ENCODE data around the gene SRM.
A peak's percentile ranks its signal among the peaks of the same experiment; 100 is the strongest.
"Not testable (repeated sequence)": the region's sequence is repeated elsewhere in the genome, so short reads cannot be mapped to it uniquely, and the experiment has no call there.

Gene SRM

DNA sequence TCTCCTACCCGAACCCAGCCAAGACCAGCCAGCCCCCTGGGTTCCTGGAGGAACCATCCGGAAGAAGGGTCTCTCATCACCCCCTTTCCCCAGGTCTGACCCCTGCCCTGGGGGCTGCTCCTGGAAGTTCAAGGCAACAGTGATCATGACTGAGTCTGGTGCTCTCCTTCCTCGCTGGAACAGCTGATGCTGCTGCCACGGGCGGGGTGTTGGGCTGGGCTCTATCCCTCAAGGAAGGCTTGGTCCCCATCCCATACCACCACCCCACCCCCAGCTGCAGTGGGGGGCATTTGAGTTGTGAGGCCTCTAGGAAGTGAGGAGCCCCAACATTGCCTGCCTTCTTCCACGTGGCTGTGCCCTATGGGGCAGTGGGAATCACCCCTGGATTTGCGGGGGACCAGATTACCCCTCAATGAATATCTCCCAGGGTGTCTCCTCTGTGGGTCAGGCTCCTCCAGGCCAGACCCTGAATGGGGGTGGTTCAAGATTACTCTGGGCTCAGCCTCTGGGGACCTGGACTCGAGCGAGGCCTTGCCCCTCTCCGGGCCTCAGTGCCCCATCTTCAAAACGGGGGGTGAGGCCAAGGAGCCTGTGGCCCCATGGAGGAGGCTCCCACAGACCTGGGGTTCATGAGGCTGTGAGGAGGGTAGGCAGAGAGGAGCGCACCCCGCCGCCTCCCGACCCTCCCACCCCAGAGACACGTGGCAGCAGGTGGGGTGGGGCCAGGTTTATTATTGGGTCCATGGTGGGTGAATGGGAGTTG is 15.6 kb downstream of the SRM start:
- DNase-seq, result no peak

DNA sequence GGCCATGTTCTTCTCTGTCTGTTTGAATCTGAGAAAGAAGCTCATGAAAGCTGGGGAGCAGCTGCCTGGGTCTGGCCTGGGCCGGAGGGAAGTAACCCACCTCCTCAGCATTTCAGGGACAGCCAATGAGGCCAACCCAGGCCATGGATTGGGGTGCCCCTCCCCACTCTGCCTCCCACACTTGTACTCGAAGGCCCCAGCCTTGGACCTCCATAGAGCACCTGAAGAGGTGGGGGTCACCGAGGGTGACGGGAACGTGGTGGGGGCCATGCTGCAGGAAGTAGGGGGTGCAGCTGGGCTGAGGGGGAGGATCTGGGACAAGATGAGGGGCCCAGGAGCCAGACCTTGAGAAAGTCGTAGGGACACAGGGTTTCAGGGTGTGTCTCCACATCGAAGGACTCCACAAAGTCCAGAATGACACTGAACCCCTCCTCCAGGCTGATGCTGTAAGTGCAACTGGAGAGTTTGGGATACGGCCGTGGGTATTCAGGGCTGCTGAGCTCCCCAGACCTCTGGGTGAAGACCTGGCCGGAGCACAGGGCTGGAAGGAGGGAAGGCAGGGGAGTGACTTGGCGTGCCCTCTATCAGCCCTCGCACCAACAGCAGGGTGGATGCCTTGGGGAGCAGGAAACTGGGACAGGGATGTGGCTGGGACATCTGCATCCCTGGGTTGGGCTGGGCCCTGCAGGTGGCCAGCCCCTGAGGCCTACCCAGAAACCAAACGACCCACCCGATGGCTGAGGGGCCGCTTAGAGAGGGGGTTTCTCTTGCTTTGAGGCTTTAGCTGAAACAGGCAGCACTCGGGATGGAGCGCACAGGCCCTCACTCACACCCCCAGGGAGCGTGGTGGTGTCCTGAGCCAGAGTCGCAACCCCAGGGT is 16.6 kb downstream of the SRM start:
- no peak for DNase-seq

DNA sequence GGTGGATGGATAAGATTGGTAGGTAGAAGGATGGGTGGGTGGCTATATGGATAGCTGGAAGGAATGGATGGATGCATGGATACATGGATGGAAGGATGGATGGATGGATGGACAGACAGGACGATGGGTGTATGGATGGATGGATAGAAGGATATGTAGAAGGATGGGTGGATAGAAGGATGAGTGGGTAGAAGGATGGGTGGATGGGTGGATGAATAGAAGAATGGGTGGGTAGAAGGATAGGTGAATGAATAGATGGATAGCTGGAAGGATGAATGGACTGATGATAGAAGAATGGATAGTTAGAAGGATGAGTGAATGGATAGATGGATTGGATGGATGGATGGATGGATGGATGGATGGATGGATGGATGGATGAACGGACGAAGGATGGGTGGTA is 17.8 kb downstream of the SRM start:
- DNase-seq, result no peak

DNA sequence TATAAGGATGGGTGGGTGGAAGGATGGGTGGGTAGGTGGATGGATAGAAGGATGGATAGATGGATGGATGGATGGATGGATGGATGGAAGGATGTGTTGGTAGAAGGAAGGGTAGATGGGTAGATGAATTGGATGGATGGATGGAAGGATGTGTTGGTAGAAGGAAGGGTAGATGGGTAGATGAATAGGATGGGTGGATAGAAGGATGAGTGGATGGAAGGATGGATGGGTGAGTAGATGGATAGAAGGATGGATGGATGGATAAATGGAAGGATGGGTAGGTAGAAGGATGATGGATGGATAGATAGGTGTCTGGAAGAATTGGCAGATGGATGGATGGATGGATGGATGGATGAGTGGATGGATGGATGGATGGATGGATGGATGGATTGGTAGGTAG is 18.8 kb downstream of the SRM start:
- DNase-seq, result no peak

DNA sequence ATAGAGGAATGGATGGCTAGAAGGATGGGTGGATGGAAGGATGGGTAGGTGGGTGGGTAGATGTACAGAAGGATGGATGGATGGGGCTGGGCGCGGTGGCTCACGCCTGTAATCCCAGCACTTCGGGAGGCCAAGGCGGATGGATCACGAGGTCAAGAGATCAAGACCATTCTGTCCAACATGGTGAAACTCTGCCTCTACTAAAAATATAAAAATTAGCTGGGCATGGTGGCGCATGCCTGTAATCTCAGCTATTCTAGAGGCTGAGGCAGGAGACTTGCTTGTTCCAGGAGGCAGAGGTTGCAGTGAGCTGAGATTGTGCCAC is 19.8 kb downstream of the SRM start:
- not testable (repeated sequence) for DNase-seq

DNA sequence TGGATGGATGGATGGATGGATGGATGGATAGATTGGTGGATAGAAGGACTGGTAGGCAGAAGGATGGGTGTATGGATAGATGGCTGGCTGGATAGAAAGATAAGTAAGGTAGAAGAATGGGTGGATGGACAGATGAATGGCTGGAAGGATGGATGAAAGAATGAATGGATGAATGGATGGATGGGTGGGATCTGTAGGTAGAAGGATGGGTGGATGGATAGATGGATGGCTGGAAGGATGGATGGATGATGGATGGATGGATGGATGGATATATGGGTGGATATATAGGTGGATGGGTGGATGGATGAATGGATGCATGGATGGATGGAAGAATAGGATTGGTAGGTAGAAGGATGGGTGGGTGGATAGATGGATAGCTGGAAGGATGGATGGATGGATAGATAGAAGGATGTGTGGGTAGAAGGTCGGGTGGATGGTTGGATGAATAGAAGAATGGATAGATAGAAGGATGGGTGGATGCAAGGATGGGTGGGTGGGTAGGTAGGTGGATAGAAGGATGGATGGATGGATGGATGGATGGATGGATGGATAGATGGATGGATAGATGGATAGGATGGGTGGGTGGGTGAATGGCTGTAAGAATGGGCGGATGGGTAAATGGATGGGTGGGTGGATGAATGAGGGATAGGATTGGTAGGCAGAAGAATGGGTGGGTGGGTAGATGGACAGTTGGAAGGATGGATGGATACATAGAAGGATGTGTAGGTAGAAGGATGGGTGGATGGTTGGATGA is 20.3 kb downstream of the SRM start:
- DNase-seq, result no peak

DNA sequence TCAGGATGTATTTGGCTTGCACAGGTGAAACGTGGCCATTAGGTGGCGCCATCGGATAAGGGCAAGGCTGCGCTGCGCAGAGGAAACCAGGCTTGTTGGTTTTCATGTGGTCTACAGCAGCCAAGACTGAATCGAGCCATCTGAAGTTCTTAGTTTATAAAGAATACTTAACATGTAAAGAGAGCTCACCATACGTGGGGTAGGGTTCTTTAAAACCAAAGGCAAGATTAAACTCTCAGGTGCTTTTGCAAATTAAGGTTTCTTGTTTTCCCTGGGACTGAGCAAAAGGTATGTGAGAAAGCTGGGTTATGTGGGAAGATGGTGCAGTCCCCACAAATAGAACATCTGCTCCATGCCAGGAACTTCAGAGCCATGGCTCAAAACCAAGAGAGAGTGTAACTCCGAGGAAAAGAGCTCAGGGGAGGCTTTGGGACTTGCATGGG is 22.1 kb downstream of the SRM start:
- DNase-seq, result peak; percentile 73 to 90 (median 83)

DNA sequence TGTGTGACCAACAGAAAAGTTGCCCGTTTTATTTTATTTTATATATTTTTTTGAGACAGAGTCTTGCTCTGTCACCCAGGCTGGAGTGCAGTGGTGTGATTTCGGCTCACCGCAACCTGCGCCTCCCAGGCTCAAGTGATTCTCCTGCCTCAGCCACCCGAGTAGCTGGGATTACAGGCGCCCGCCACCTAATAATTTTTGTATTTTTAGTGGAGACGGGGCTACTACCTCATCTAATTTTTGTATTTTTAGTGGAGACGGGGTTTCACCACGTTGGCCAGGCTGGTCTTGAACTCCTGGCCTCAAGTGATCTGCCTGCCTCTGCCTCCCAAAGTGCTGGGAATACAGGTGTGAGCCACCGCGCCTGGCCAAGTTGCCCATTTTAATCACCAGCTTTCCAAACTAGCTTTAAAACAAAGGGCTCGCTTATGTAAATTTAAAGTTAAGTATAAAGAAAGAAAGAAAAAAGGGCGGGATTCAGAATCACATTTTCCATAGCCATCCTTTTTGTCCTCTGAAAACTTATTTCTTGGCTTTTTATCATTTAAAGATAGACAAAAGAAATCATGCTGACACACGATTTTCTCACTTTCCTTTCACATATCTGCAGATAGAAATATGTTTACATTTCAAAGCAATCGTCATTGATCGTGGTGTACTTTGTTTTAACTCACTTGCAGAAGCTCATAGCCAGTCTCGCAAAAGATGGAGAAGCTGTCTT is 22.6 kb downstream of the SRM start:
- not testable (repeated sequence) for DNase-seq

DNA sequence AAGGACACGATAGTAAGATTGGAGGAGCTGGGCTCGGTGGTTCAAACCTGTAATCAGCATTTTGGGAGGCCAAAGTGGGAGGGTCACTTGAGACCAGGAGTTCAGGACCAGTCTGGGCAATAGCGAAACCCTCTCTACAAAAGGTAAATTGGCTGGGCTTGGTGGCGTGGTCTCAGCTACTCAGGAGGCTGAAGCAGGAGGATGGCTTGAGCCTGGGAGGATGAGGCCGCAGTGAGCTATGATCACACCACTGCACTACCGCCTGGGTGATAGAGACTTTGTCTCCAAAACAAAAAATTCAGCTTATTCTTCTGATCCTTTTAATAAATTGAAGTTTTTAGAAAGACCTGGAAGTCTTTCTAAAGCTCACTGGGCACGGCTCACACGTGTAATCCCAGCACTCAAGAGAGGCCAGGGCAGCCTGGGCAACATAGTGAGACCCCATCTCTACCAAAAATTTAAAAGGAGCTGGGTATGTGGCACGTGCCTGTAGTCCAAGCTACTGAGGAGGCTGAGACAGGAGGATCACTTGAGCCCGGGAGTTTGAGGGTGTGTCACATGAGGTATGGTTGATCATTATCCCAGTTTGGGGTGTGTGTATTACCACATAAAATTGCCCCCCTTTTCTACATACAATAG is 28.1 kb downstream of the SRM start:
- no peak for DNase-seq

DNA sequence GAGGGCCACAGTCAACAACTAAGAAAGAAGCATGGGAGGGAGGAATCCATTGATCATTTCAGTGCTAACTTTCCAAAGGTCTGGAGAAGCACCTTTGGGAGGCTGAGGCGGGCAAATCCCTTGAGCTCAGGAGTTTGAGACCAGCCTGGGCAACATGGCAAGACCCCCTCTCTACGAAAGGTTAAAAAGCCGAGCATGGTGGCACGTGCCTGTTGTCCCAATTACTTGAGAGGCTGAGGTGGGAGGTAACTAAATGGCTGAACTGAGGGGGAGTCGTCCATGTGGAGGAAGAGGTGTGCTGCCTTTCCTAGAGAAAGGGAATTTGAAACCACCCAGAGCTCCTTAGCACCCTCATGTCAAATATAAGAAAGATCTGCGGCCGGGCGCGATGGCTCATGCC is 29.0 kb downstream of the SRM start:
- DNase-seq, result no peak

DNA sequence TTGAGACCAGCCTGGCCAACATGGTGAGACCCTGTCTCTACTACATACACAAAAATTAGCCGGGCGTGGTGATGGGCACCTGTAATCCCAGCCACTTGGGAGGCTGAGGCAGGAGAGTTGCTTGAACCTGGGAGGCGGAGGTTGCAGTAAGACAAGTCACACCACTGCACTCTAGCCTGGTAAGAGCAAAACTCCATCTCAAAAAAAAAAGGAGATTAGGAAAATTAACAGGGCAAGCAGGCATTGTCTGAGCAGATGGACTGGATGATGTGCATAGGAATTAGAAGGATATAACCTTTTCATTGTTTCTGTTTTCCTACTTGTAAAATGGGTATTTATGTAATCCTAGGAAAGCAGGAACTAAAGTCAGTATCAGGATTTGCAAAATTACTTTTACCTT is 31.8 kb downstream of the SRM start:
- no peak for DNase-seq

DNA sequence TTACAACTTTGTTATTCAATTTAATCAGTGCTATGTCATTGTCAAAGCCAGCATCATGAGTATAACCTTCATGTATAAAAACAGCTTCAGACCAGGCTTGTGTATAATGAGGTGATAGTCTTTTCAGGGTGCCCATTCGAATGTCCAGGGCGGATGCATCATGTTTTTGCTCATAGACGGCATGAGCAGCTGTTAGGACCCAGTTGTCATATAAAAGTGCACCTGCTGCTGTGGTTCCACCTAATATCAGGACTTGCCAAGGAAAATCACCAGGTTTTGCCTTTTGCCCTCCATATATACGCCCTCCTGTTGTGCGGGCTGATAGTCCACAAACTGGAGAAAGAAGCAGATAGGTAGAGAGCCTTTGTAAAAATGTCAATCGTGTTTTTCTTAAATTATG is 32.5 kb downstream of the SRM start:
- DNase-seq, result no peak

DNA sequence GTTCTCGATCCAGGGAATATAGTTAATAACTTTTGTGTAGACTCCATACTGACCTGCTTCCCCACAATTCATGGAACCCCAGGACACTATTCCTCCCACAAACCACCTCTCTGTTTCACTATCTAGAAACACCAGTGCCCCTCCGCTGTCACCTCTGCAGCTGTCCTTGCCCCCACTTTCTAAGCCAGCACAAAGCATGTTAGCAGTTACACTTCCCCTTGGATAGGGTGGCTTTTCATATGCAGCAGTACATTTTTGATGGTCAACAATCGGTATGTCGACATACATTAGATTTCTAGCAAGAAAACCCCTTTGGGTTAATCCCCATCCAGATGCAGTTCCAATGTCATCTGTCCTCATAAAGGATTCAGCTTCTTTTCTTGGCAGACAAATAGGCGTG is 32.9 kb downstream of the SRM start:
- DNase-seq, result no peak

DNA sequence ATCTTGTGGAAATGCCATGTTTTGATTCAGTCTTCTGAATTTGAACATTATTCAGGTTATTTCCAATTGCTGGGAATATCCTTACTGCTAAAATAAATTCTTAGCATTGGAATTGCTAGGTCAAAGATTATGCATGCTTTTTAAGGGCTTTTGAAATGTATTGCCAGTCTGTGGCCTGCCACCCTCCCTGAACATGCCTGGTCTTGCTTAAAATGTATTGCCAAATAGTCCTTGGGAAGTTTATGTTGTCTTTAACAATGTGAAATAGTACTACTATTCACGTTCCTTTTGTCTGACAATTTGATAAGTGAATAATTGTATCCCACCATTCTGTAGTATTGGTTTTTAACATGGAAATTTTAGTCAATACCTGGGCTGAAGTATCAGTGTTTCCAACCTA is 33.8 kb downstream of the SRM start:
- DNase-seq, result no peak

DNA sequence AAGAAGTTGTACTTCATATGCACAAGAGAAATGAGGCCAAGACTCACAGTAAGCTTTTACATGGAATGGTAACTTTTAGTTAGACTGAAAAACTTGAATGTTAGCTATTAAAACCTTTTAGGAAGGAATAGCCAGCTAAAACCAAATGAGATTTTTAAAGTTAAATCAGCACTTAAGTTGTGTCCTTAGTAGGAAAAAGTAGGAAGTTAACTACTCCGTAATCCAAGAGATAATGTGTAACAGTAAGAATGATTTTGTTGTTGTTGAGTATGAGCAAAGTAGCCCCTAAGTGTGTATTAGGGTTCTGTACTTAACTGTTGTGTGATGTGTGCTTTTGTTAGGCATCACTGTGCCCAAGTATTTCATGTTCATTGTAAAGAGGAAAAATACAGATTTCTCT is 34.2 kb downstream of the SRM start:
- no peak for DNase-seq

DNA sequence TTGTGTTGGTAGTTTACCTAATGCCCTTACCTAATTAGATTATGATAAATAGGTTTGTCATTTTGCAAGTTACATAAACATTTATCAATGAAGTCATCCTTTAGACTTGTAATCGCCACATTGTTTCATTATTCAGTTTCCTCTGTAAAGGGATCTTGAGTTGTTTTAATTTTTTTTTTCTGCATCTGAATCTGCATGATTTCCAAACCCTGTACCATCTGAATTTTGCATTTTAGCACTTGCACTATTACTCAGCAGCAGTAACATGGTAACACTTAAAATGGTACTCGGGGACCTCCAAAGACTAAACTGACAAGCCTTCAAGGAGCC is 35.0 kb downstream of the SRM start:
- DNase-seq, result no peak

DNA sequence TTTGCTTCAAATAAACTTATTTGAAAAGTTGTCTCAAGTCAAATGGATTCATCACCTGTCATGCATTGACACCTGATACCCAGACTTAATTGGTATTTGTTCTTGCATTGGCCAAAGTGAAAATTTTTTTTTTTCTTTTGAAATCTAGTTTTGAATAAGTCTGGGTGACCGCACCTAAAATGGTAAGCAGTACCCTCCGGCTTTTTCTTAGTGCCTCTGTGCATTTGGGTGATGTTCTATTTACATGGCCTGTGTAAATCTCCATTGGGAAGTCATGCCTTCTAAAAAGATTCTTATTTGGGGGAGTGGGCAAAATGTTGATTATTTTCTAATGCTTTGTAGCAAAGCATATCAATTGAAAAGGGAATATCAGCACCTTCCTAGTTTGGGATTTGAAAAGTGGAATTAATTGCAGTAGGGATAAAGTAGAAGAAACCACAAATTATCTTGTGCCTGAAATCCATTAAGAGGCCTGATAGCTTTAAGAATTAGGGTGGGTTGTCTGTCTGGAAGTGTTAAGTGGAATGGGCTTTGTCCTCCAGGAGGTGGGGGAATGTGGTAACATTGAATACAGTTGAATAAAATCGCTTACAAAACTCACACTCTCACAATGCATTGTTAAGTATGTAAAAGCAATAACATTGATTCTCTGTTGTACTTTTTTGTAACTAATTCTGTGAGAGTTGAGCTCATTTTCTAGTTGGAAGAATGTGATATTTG is 35.5 kb downstream of the SRM start:
- DNase-seq, result no peak

DNA sequence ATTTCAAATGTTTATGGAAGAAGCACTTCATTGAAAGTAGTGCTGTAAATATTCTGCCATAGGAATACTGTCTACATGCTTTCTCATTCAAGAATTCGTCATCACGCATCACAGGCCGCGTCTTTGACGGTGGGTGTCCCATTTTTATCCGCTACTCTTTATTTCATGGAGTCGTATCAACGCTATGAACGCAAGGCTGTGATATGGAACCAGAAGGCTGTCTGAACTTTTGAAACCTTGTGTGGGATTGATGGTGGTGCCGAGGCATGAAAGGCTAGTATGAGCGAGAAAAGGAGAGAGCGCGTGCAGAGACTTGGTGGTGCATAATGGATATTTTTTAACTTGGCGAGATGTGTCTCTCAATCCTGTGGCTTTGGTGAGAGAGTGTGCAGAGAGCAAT is 36.6 kb downstream of the SRM start:
- DNase-seq, result no peak

DNA sequence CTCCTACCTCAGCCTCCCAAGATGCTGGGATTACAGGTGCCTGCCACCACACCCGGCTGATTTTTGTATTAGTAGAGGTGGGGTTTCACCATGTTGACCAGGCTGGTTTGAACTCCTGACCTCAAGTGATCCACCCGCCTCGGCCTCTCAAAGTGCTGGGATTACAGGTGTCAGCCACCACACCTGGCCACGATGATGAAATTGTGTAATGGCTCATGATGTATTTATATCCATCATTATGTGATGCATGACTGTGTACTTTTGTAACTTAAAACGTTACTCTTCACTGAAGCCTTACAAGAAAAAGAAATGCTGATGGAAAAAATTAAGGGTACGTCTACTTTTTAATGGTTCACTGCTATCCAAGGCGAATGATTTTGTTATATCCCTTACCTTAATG is 39.8 kb downstream of the SRM start:
- DNase-seq, result no peak

DNA sequence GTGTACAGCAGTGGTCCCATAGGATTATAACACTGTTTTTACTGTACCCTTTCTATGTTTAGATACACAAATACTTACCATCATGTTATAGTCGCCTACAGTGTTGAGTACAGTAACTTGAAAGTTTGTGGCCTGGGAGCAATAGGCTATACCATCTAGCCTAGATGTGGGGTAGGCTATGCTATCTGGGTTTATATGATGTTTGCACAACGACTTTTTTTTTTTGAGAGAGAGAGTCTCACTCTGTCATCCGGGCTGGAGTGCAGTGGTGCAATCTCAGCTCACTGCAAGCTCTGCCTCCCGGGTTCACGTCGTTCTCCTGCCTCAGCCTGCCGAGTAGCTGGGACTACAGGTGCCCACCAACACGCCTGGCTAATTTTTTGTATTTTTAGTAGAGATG is 40.5 kb downstream of the SRM start:
- not testable (repeated sequence) for DNase-seq

DNA sequence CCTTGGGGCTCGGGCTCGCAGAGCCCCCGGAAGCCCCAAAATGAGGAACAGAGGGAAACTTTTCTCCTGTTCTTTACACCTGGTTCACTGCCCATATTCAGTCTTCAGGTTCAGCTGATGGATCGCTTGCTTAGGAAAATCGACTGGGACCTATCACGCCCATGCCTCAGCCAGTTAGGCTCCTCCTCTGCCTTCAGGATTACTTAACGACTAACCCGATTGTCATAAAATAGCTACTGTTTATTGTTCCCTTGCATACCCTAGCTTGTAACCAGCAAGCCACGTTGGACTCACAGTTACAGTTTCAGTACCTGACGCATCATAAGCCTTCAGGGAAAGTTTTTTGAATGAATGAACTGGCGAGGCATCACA is 46.7 kb downstream of the SRM start:
- DNase-seq, result no peak
